ENCODE measurements around the gene TNK2.

Gene TNK2

GRCh38 chr3:195883160-195883559 lies 25.2 kb downstream of the TNK2 start:
- Histone ChIP-seq H3K4me1 (ENCODE audit: control insufficient read depth, insufficient read depth, low read length) (no peaks in the 10 kb centered on the region), H3K27me3 (ENCODE audit: control insufficient read depth, insufficient read depth, low read length) (no peaks in the 10 kb centered on the region), H3K4me3 (ENCODE audit: low read length) (no peak overlapping the region), H3K27ac (ENCODE audit: low read depth, low read length) (no peak overlapping the region), H3K9ac (ENCODE audit: low read length) (no peak overlapping the region), H3K36me3 (ENCODE audit: control insufficient read depth, insufficient read depth, low read length) (peaks cover 18% of the 10 kb centered on the region)

DNA sequence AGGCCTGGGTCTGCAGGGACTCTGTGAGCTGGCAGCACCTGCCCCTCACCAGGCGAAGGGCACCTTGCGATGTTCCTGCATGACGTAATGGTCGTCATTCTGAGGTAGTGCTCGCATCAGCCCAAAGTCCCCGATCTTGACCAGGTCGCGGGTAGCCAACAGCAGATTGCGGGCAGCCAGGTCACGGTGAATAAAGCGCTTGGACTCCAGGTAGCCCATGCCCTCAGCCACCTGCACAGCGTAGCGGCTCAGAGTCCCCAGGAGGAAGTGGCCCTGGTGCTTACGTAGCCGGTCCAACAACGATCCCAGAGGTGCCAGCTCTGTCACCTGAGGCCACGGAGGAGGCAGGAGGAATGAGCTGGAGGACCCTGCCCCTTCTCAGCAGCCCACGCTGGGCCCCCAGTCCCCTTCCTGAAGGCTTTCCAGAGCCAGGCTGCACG lies 26.3 kb downstream of the TNK2 start:
- Histone ChIP-seq H3K27me3 (ENCODE audit: control insufficient read depth, insufficient read depth, low read length) (no peaks in the 10 kb centered on the region), H3K4me3 (ENCODE audit: low read length) (no peak overlapping the region), H3K27ac (ENCODE audit: low read depth, low read length) (no peak overlapping the region), H3K36me3 (ENCODE audit: control insufficient read depth, insufficient read depth, low read length) (peaks cover 27% of the 10 kb centered on the region), H3K9ac (ENCODE audit: low read length) (no peak overlapping the region), H3K4me1 (ENCODE audit: control insufficient read depth, insufficient read depth, low read length) (no peaks in the 10 kb centered on the region)

DNA sequence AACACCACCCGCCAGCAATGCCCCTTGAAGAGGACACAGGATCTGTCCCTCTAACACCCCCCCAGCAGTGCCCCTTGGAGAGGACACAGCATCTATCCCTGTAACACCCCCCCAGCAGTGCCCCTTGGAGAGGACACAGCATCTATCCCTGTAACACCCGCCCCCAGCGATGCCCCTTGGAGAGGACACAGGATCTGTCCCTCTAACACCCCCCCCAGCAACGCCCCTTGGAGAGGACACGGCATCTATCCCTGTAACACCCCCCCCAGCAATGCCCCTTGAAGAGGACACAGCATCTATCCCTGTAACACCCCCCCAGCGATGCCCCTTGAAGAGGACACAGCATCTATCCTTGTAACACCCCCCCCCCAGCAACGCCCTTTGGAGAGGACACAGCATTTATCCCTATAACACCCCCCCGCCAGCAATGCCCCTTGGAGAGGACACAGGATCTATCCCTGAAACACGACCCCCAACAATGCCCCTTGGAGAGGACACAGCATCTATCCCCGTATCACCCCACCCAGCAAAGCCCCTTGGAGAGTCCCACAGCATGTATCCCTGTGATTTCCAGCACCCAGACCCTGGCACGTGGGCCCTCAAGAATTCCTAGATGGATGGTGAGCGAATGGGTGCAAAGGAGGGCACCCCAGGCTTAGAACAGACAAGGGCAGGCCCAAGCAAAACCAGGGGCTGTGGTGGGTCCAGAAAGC lies 26.9 kb downstream of the TNK2 start:
- no peak overlapping the region for H3K4me3 ChIP-seq (ENCODE audit: low read length)
- H3K9ac ChIP-seq (ENCODE audit: low read length) = no peak overlapping the region
- peaks cover 27% of the 10 kb centered on the region for H3K36me3 ChIP-seq (ENCODE audit: control insufficient read depth, insufficient read depth, low read length)
- H3K4me1 ChIP-seq (ENCODE audit: control insufficient read depth, insufficient read depth, low read length) = no peaks in the 10 kb centered on the region
- no peak overlapping the region for H3K27ac ChIP-seq (ENCODE audit: low read depth, low read length)
- no peaks in the 10 kb centered on the region for H3K27me3 ChIP-seq (ENCODE audit: control insufficient read depth, insufficient read depth, low read length)

DNA sequence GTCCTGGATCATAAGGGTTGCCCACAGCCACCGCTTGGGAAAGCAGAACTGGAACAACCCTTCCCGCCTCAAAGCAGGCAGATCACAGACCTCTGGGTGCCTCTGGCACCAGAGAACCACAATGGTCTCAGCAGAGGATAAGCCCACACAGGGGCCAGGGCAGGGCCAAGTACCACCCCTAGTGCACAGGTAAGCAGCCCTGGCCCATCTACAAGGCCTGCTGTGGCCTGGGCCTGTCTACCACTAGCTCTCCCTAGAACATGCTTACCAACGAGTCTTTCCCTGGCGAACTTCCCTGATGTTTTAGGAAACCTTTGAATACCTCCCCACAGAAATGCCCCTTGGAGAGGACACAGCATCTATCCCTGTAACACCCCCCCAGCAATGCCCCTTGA lies 28.3 kb downstream of the TNK2 start:
- peaks cover 27% of the 10 kb centered on the region for H3K36me3 ChIP-seq (ENCODE audit: control insufficient read depth, insufficient read depth, low read length)
- H3K27ac ChIP-seq (ENCODE audit: low read depth, low read length) = no peak overlapping the region
- H3K4me1 ChIP-seq (ENCODE audit: control insufficient read depth, insufficient read depth, low read length) = no peaks in the 10 kb centered on the region
- H3K27me3 ChIP-seq (ENCODE audit: control insufficient read depth, insufficient read depth, low read length) = no peaks in the 10 kb centered on the region
- no peak overlapping the region for H3K4me3 ChIP-seq (ENCODE audit: low read length)
- no peak overlapping the region for H3K9ac ChIP-seq (ENCODE audit: low read length)

DNA sequence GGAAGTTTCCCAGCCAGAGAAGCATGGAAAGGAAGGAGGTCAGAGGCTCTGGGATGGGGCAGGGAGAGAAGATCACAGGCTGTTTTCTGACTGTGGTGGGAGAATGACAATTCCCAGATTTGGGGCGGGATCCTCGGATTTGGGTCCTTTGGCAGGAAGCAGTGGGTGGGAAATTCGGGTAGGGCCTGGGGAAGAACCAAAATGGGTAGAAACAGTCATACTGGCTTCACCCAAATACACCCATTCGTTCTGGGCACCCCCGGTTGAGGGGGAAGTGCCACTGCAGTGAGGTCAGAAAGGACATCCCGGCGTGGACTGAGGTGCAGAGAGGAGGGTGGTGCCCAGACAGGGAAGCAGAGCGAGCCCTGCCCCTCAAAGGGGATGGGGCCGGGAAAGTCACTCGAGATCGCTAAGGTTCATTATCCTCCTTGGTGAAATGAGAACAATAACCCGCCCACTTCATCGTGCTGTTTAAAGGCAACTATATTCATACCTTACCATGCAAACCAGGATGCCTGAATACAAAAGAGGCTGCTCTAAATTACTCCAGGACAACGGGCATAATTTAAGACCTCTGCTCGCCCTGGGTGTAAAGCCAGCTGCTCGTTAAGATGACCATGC lies 28.8 kb downstream of the TNK2 start:
- H3K4me1 ChIP-seq (ENCODE audit: control insufficient read depth, insufficient read depth, low read length) = no peaks in the 10 kb centered on the region
- H3K4me3 ChIP-seq (ENCODE audit: low read length) = no peak overlapping the region
- no peaks in the 10 kb centered on the region for H3K27me3 ChIP-seq (ENCODE audit: control insufficient read depth, insufficient read depth, low read length)
- H3K36me3 ChIP-seq (ENCODE audit: control insufficient read depth, insufficient read depth, low read length) = peaks cover 27% of the 10 kb centered on the region
- no peak overlapping the region for H3K27ac ChIP-seq (ENCODE audit: low read depth, low read length)
- no peak overlapping the region for H3K9ac ChIP-seq (ENCODE audit: low read length)

DNA sequence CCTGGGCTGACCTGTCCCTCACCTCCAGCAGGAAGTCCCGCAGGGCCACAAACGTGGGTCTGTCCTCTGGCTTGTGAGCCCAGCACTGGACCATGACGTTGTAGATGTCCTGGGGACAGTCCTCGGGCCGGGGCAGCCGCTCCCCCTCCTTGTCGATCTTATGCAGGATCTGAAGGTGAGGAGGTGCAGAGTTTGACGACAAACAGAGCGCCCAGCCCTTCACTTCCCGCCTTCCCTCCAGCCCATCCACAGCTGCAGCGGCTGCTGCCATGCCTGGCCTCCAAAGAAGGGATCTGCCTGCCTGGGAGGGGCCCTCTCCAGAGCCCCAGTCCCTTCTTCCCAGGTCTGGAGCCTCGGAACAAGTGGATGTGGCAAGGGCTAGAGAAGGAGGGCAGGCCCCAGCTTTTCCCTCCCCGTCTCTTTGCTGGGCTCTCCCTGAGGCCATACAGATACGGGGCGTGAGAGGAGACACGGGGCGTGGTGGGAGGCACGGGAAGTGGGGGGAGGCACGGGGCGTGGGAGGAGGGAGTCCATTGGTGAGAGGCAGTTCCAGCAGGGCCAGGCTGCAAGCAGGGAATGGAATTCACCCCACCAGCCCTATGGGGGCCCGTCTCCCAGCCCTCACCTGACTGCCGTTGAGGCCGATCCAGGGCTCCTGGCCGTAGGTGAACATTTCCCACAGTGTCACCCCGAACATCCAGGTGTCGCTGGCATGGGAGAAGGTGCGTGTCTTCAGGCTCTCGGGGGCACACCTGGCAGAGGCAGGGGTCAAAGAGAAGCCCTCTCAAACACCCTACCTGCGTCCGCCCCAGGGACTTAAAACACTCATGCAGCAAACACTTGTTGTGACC lies 29.7 kb downstream of the TNK2 start:
- Histone ChIP-seq H3K9ac (ENCODE audit: low read length) (no peak overlapping the region), H3K4me3 (ENCODE audit: low read length) (no peak overlapping the region), H3K36me3 (ENCODE audit: control insufficient read depth, insufficient read depth, low read length) (peaks cover 25% of the 10 kb centered on the region), H3K27ac (ENCODE audit: low read depth, low read length) (no peak overlapping the region), H3K4me1 (ENCODE audit: control insufficient read depth, insufficient read depth, low read length) (no peaks in the 10 kb centered on the region), H3K27me3 (ENCODE audit: control insufficient read depth, insufficient read depth, low read length) (no peaks in the 10 kb centered on the region)

DNA sequence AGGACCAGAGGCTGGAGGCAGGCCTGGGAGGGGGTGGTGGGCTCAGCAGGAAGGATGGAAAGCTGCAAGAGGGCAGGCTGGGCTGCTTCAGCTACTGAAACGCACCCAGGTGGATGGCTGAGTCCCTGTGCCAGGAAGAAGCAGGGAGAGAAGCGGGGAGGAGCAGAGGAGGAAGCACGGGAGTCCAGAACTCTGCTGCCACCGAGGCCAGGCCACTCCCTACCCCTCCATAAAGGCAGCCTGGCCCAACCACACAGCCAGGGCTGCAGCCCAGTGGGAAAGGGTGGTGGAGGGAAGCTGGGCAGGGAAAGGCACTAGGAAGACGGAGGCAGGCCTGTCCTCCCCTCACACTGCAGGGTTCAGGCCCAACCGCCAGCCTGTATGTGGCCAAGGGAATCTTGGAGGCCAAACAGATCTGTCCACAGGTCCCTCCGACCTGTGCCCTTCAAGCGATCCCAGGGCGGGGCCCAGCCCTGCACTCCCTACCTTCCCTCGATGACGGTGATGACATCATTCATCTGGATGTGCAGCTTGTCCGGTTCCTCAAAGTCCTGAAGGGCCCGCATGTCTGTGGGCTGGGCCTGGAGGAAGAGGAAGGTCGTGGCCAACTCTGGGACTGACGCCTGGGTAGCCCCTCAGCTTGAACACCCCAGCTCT lies 30.5 kb downstream of the TNK2 start:
- Histone ChIP-seq H3K27me3 (ENCODE audit: control insufficient read depth, insufficient read depth, low read length) (no peaks in the 10 kb centered on the region), H3K9ac (ENCODE audit: low read length) (no peak overlapping the region), H3K27ac (ENCODE audit: low read depth, low read length) (no peak overlapping the region), H3K36me3 (ENCODE audit: control insufficient read depth, insufficient read depth, low read length) (peaks cover 21% of the 10 kb centered on the region), H3K4me1 (ENCODE audit: control insufficient read depth, insufficient read depth, low read length) (no peaks in the 10 kb centered on the region), H3K4me3 (ENCODE audit: low read length) (peak overlapping the region; percentile 51)

DNA sequence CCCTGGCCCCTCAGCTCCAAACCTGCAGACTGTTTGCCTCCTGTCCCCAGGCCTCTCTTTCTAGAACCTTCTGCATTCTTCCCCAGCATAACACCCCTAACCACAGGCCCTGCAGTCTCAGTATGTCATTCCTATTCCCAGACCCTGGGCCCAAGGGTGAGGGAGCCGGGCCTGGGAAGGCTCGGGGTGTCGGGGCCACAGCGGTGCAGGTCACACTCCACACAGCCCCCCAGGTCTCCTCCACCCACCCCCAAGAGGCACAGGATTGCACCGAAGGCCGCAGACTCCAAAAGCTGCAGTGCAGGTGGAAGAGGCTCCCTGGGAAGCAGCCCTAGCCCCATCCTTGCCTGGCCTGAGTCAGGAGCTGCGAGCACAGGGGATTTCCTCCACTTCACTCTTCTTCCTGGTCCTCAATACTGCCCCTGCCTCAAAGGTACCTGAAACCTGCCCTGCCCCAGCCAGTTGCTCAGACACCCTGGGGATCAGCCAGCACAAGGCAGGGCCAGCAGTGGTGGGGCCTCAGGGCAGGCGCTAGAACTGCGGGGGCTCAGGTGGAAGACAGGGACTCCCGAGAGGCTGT lies 31.1 kb downstream of the TNK2 start:
- no peaks in the 10 kb centered on the region for H3K27me3 ChIP-seq (ENCODE audit: control insufficient read depth, insufficient read depth, low read length)
- H3K4me3 ChIP-seq (ENCODE audit: low read length) = peak overlapping the region; percentile 51
- no peaks in the 10 kb centered on the region for H3K4me1 ChIP-seq (ENCODE audit: control insufficient read depth, insufficient read depth, low read length)
- H3K9ac ChIP-seq (ENCODE audit: low read length) = peak overlapping the region; percentile 30
- H3K27ac ChIP-seq (ENCODE audit: low read depth, low read length) = no peak overlapping the region
- peaks cover 21% of the 10 kb centered on the region for H3K36me3 ChIP-seq (ENCODE audit: control insufficient read depth, insufficient read depth, low read length)

DNA sequence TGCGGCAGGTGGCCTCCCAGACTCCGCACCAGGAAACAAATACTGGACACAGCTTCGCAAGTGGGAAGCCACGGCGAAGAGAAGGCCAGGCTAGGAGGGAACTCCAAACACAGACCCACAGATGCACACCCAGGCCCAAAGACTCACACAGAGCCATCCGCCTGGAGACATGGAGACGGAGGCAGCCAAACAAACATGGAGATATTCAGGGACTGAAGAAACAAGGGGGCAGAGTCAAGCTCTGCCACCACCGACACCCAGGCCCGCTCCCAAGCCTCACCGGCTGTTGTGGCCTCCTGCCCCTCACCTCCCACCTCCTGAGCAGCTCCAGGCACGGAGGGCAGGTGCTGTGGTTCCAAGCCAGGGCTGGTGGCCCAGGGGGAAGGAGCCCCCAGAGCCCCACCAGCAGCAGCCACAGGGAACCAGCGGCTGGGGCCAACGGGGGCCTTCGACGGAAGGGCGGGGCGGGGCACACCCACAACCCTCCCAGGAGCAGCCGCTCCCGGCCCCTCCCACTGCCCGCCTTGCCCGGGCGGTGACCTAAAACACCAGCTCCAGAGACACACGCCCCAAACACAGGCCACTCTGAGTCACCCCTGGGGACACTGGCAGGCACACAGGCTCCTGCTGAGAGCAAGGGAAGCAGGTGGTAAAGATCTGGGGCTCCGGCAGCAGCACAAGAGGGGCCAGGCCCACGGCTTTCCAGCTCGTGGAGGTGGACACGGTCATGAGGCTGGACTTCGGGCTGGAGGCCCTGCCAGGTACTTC lies 31.9 kb downstream of the TNK2 start:
- Histone ChIP-seq H3K36me3 (ENCODE audit: control insufficient read depth, insufficient read depth, low read length) (peaks cover 23% of the 10 kb centered on the region), H3K4me1 (ENCODE audit: control insufficient read depth, insufficient read depth, low read length) (no peaks in the 10 kb centered on the region), H3K4me3 (ENCODE audit: low read length) (peak overlapping the region; percentile 51), H3K9ac (ENCODE audit: low read length) (no peak overlapping the region), H3K27ac (ENCODE audit: low read depth, low read length) (no peak overlapping the region), H3K27me3 (ENCODE audit: control insufficient read depth, insufficient read depth, low read length) (no peaks in the 10 kb centered on the region)

DNA sequence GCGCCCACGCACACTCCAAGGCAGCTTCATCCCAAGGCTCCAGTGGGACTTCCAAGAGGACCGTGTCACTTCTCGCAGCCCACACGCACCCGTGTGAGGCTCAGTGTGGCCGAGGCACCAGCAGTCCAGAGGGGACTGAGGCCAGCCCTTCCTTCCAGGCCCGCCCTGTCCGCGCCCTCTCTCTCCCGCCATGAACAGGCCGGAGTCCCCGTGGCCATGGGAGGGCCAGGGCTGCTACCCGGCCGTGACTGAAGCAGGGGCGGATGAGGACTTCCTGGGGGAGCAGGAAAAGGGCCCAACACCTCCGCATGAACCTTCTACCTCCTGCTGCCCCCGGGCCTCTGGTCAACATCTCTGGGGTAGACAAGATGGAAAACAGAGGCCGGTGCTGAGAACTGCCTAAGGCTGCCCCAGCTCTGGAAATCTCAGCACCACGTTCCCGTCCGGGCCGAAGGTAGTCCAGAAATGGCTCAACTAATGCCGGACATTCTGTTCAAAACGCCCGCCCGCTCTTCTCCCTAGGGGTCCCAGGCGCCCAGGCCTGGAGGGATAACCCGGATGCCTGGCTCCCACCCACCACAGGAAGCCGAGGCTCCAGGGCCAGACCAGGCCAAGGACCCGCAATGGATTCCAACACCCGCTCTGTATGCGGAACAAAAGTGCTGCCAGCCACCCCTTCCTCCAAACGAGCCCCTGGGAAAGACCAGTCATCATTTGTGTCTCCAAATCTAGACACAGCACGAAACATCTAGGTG lies 32.7 kb downstream of the TNK2 start:
- Histone ChIP-seq H3K27me3 (ENCODE audit: control insufficient read depth, insufficient read depth, low read length) (no peaks in the 10 kb centered on the region), H3K36me3 (ENCODE audit: control insufficient read depth, insufficient read depth, low read length) (peaks cover 25% of the 10 kb centered on the region), H3K9ac (ENCODE audit: low read length) (no peak overlapping the region), H3K4me1 (ENCODE audit: control insufficient read depth, insufficient read depth, low read length) (no peaks in the 10 kb centered on the region), H3K4me3 (ENCODE audit: low read length) (no peak overlapping the region), H3K27ac (ENCODE audit: low read depth, low read length) (no peak overlapping the region)

DNA sequence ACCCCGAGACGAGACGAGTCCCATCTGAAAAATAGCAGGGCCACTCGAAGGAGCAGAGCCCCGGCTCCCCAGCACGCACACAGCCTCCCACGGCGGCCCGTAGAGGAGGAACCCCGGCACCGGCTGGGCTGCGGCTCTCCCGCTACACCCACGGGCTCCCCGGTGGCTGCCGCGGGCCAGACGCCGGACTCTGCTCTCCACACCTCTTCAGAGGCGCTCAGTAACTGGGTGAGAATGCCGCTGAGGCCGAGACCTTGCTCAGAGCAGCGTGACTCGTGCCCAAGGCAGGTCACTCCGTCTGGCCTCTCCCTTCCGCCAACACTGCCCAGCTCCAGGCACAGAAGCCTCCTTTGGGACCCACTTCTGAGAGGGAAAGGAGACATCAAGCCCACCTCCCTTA lies 34.4 kb downstream of the TNK2 start:
- Histone ChIP-seq H3K9ac (ENCODE audit: low read length) (no peak overlapping the region), H3K36me3 (ENCODE audit: control insufficient read depth, insufficient read depth, low read length) (peaks cover 21% of the 10 kb centered on the region), H3K4me3 (ENCODE audit: low read length) (no peak overlapping the region), H3K27ac (ENCODE audit: low read depth, low read length) (no peak overlapping the region), H3K27me3 (ENCODE audit: control insufficient read depth, insufficient read depth, low read length) (no peaks in the 10 kb centered on the region), H3K4me1 (ENCODE audit: control insufficient read depth, insufficient read depth, low read length) (no peaks in the 10 kb centered on the region)
